Measurements from ENCODE around the gene TLE7.

TLE7 gene

GRCh38 chr16:71402674-71403073 lies 39.2 kb downstream of the TLE7 start:
- CTCF ChIA-PET: interaction anchor here (1.4 to 2.0 kb wide), 3 partner anchors 9 to 97 kb away, joined by 5 to 11 read pairs (median 5); no protein-coding TSS in a partner anchor
- H3K4me3 ChIP-seq (ENCODE audit: low read depth, low read length): no peak overlapping the region
- no peak for TF ChIP-seq CTCF (IDR thresholded peaks at IDR 0.05; ENCODE audit: insufficient read depth, low read length, missing control alignments)
- POLR2A ChIA-PET: no interaction called here
- no peak for DNase-seq (ENCODE audit: low read depth, low spot score)

- POLR2A ChIA-PET: no interaction called here
- no peak for DNase-seq (ENCODE audit: low read depth, low spot score)
- no peak for TF ChIP-seq CTCF (IDR thresholded peaks at IDR 0.05; ENCODE audit: insufficient read depth, low read length, missing control alignments)
- no peak overlapping the region for H3K4me3 ChIP-seq (ENCODE audit: low read depth, low read length)
- CTCF ChIA-PET: interaction anchor here (1.4 kb wide), 1 partner anchor 10 kb away, joined by 5 read pairs; no protein-coding TSS in a partner anchor
Observed at GRCh38 chr16:71402007-71402406, 39.8 kb downstream of the TLE7 start.

- ChIA-PET POLR2A (no interaction called here), CTCF (interaction anchor here (1.5 kb wide), 1 partner anchor 13 kb away, joined by 4 read pairs; no protein-coding TSS in a partner anchor)
- TF ChIP-seq CTCF (IDR thresholded peaks at IDR 0.05; ENCODE audit: insufficient read depth, low read length, missing control alignments): no peak
Observed at GRCh38 chr16:71399801-71400563, 41.9 kb downstream of the TLE7 start.

GRCh38 chr16:71396594-71396993 lies 45.3 kb downstream of the TLE7 start:
- CTCF ChIA-PET: interaction anchor here (1.1 kb wide), 1 partner anchor 15 kb away, joined by 3 read pairs; no protein-coding TSS in a partner anchor

More at GRCh38 chr16:71399801-71400563, 41.9 kb downstream of the TLE7 start:
- no peak for DNase-seq (ENCODE audit: low read depth, low spot score)
- H3K4me3 ChIP-seq (ENCODE audit: low read depth, low read length): no peak overlapping the region

GRCh38 chr16:71389330-71389729 lies 52.5 kb downstream of the TLE7 start:
- POLR2A ChIA-PET: no interaction called here
- TF ChIP-seq CTCF (IDR thresholded peaks at IDR 0.05; ENCODE audit: insufficient read depth, low read length, missing control alignments): no peak
- no peak overlapping the region for H3K4me3 ChIP-seq (ENCODE audit: low read depth, low read length)
- CTCF ChIA-PET: interaction anchor here (1.2 kb wide), 1 partner anchor 110 kb away, joined by 4 read pairs; no protein-coding TSS in a partner anchor
- DNase-seq (ENCODE audit: low read depth, low spot score): no peak

More at GRCh38 chr16:71396594-71396993, 45.3 kb downstream of the TLE7 start:
- no peak overlapping the region for H3K4me3 ChIP-seq (ENCODE audit: low read depth, low read length)
- no peak for DNase-seq (ENCODE audit: low read depth, low spot score)
- POLR2A ChIA-PET: interaction anchor here (0.7 kb wide), 1 partner anchor 32 kb away, joined by 3 read pairs; no protein-coding TSS in a partner anchor
- TF ChIP-seq CTCF (IDR thresholded peaks at IDR 0.05; ENCODE audit: insufficient read depth, low read length, missing control alignments): no peak

- TF ChIP-seq CTCF (IDR thresholded peaks at IDR 0.05; ENCODE audit: insufficient read depth, low read length, missing control alignments): no peak
- CTCF ChIA-PET: no interaction called here
- no peak overlapping the region for H3K4me3 ChIP-seq (ENCODE audit: low read depth, low read length)
- POLR2A ChIA-PET: no interaction called here
- no peak for DNase-seq (ENCODE audit: low read depth, low spot score)
Observed at GRCh38 chr16:71387045-71387871, 54.6 kb downstream of the TLE7 start.
